WTC11 (cell line): ENCODE measurements around the gene CCDC57. TPM values are rescaled to one million over a fixed set of nuclear protein-coding genes. Genes with fewer than 3 reads are reported as not detected.
A peak's percentile ranks its signal among the peaks of the same experiment; 100 is the strongest.

Experiments
- ATAC-seq: fragments of 200-7000 bp; cut with Tn5 transposase; 2 replicates; pipeline ENCODE4 v1.10.0; 2021; ENCODE audit warnings: mild to moderate bottlenecking, moderate library complexity
- CTCF ChIA-PET: fragments of 300-600 bp; sonication (Branson Sonifier 250); formaldehyde crosslinking; loops from one replicate; lab custom pipeline; 2021; ENCODE audit warnings: antibody characterized with exemption; lab: Charles Lee
- POLR2A ChIA-PET: fragments of 350-600 bp; sonication (Branson Sonifier 250); formaldehyde crosslinking; loops from one replicate; lab custom pipeline; 2021; ENCODE audit warnings: antibody characterized with exemption; lab: Charles Lee
- DNase-seq: peaks from one replicate; pipeline ENCODE4 v3.0.0; 2021; ENCODE audit warnings: low spot score
- H3K27ac Mint-ChIP-seq: 2 replicates; pipeline ENCODE4 v1.8.0; 2021; ENCODE audit warnings: mixed read lengths
- H3K27me3 Mint-ChIP-seq: 2 replicates; pipeline ENCODE4 v1.8.0; 2021; ENCODE audit warnings: low read depth, mild to moderate bottlenecking, moderate library complexity, mixed read lengths
- H3K36me3 Mint-ChIP-seq: 2 replicates; pipeline ENCODE4 v1.8.0; 2021; ENCODE audit warnings: mixed read lengths
- H3K4me1 Mint-ChIP-seq: 2 replicates; pipeline ENCODE4 v1.8.0; 2022; ENCODE audit warnings: mixed read lengths
- H3K4me3 Mint-ChIP-seq: 2 replicates; pipeline ENCODE4 v1.8.0; 2021; ENCODE audit warnings: mild to moderate bottlenecking, moderate library complexity, mixed read lengths
- H3K9me3 Mint-ChIP-seq: 2 replicates; pipeline ENCODE4 v1.8.0; 2021; ENCODE audit warnings: mixed read lengths
- CREM ChIP-seq: sonication (generic); formaldehyde crosslinking; IDR thresholded peaks from 2 replicates; pipeline ENCODE4 v1.8.1; 2022; ENCODE audit warnings: mild to moderate bottlenecking, missing genetic modification reagents, moderate library complexity
- ELF4 ChIP-seq: sonication (generic); formaldehyde crosslinking; IDR thresholded peaks from 2 replicates; pipeline ENCODE4 v1.8.1; 2022; ENCODE audit warnings: low read depth, mild to moderate bottlenecking, moderate library complexity, missing genetic modification reagents
- ESRRA ChIP-seq: sonication (generic); formaldehyde crosslinking; IDR thresholded peaks from 2 replicates; pipeline ENCODE4 v1.8.1; 2022; ENCODE audit warnings: mild to moderate bottlenecking, missing genetic modification reagents, borderline replicate concordance
- ETV6 ChIP-seq: sonication (generic); formaldehyde crosslinking; IDR thresholded peaks from 2 replicates; pipeline ENCODE4 v1.8.1; 2022; ENCODE audit warnings: mild to moderate bottlenecking, missing genetic modification reagents
- FOXJ3 ChIP-seq: sonication (generic); formaldehyde crosslinking; IDR thresholded peaks from 2 replicates; pipeline ENCODE4 v1.9.0; 2021; ENCODE audit warnings: missing genetic modification reagents, mild to moderate bottlenecking, borderline replicate concordance
- FOXK1 ChIP-seq: sonication (generic); formaldehyde crosslinking; IDR thresholded peaks from 2 replicates; pipeline ENCODE4 v1.8.0; 2022; ENCODE audit warnings: mild to moderate bottlenecking, moderate library complexity, missing genetic modification reagents
- FOXP1 ChIP-seq: sonication (generic); formaldehyde crosslinking; IDR thresholded peaks from 2 replicates; pipeline ENCODE4 v1.8.0; 2022; ENCODE audit warnings: missing genetic modification reagents, mild to moderate bottlenecking, moderate library complexity, borderline replicate concordance
- GABPB1 ChIP-seq: sonication (generic); formaldehyde crosslinking; IDR thresholded peaks from 2 replicates; pipeline ENCODE4 v1.8.1; 2023; ENCODE audit warnings: mild to moderate bottlenecking, missing genetic modification reagents
- HMGA2 ChIP-seq: fragments of 250-450 bp; sonication (Bioruptor Pico); IDR thresholded peaks from 2 replicates; pipeline ENCODE4 v1.4.0; 2021; ENCODE audit warnings: mild to moderate bottlenecking, moderate library complexity
- MYBL2 ChIP-seq: sonication (generic); formaldehyde crosslinking; IDR thresholded peaks from 2 replicates; pipeline ENCODE4 v1.8.1; 2023; ENCODE audit warnings: mild to moderate bottlenecking, moderate library complexity, missing genetic modification reagents
- NFATC4 ChIP-seq: fragments of 250-450 bp; sonication (Bioruptor Pico); IDR thresholded peaks from 2 replicates; pipeline ENCODE4 v1.9.0; 2021; ENCODE audit warnings: mild to moderate bottlenecking
- NR1H2 ChIP-seq: sonication (generic); formaldehyde crosslinking; IDR thresholded peaks from 2 replicates; pipeline ENCODE4 v1.9.0; 2021; ENCODE audit warnings: mild to moderate bottlenecking, moderate library complexity, missing genetic modification reagents
- NR2C2 ChIP-seq: sonication (generic); formaldehyde crosslinking; IDR thresholded peaks from 2 replicates; pipeline ENCODE4 v1.8.0; 2022; ENCODE audit warnings: mild to moderate bottlenecking, missing genetic modification reagents
- RELA ChIP-seq: sonication (generic); formaldehyde crosslinking; IDR thresholded peaks from 2 replicates; pipeline ENCODE4 v1.8.1; 2022; ENCODE audit warnings: missing genetic modification reagents, mild to moderate bottlenecking, borderline replicate concordance
- RORB ChIP-seq: fragments of 250-450 bp; sonication (Bioruptor Pico); IDR thresholded peaks from 2 replicates; pipeline ENCODE4 v1.9.0; 2021; ENCODE audit warnings: mild to moderate bottlenecking
- TCF7 ChIP-seq: sonication (generic); formaldehyde crosslinking; IDR thresholded peaks from 2 replicates; pipeline ENCODE4 v1.8.0; 2022; ENCODE audit warnings: mild to moderate bottlenecking, low read depth, missing genetic modification reagents, moderate library complexity
- ZBTB21 ChIP-seq: sonication (generic); formaldehyde crosslinking; IDR thresholded peaks from 2 replicates; pipeline ENCODE4 v1.8.1; 2023; ENCODE audit warnings: mild to moderate bottlenecking, missing genetic modification reagents, borderline replicate concordance
- ZNF219 ChIP-seq: sonication (generic); formaldehyde crosslinking; IDR thresholded peaks from 2 replicates; pipeline ENCODE4 v1.8.0; 2023; ENCODE audit warnings: missing genetic modification reagents, mild to moderate bottlenecking, borderline replicate concordance
- ZNF232 ChIP-seq: sonication (generic); formaldehyde crosslinking; IDR thresholded peaks from 2 replicates; pipeline ENCODE4 v1.8.0; 2022; ENCODE audit warnings: mild to moderate bottlenecking, missing genetic modification reagents
- ZNF317 ChIP-seq: sonication (generic); formaldehyde crosslinking; IDR thresholded peaks from 2 replicates; pipeline ENCODE4 v1.8.1; 2023; ENCODE audit warnings: low read depth, mild to moderate bottlenecking, moderate library complexity, missing genetic modification reagents, borderline replicate concordance
- ZNF423 ChIP-seq: fragments of 250-450 bp; sonication (Bioruptor Pico); IDR thresholded peaks from 2 replicates; pipeline ENCODE4 v2.1.2; 2022; ENCODE audit warnings: mild to moderate bottlenecking, moderate library complexity
- total RNA-seq: library from RNA; stranded (reverse); gene quantifications from 3 replicates; pipeline ENCODE4 v1.2.3, GENCODE V29; 2021
- TF ChIP-seq, protein P1 (sequence below): sonication (generic); formaldehyde crosslinking; IDR thresholded peaks from 2 replicates; pipeline ENCODE4 v1.8.0; 2022; ENCODE audit warnings: mild to moderate bottlenecking, missing genetic modification reagents
- TF ChIP-seq, protein P2 (sequence below): sonication (generic); formaldehyde crosslinking; IDR thresholded peaks from 2 replicates; pipeline ENCODE4 v1.8.1; 2023; ENCODE audit warnings: mild to moderate bottlenecking, missing genetic modification reagents, moderate library complexity
- TF ChIP-seq, protein P3 (sequence below): sonication (generic); formaldehyde crosslinking; IDR thresholded peaks from 2 replicates; pipeline ENCODE4 v1.8.1; 2023; ENCODE audit warnings: mild to moderate bottlenecking, moderate library complexity, missing genetic modification reagents
- TF ChIP-seq, protein P4 (sequence below): fragments of 250-450 bp; sonication (Bioruptor Pico); conservative IDR thresholded peaks from 2 replicates; pipeline ENCODE4 v1.9.0; 2021; ENCODE audit warnings: mild to moderate bottlenecking
- TF ChIP-seq, protein P5 (sequence below): sonication (generic); formaldehyde crosslinking; IDR thresholded peaks from 2 replicates; pipeline ENCODE4 v1.8.1; 2023; ENCODE audit warnings: mild to moderate bottlenecking, missing genetic modification reagents, moderate library complexity

The CCDC57 gene
- total RNA-seq, 1 experiment from 2014 or later = 20.0 TPM

DNA sequence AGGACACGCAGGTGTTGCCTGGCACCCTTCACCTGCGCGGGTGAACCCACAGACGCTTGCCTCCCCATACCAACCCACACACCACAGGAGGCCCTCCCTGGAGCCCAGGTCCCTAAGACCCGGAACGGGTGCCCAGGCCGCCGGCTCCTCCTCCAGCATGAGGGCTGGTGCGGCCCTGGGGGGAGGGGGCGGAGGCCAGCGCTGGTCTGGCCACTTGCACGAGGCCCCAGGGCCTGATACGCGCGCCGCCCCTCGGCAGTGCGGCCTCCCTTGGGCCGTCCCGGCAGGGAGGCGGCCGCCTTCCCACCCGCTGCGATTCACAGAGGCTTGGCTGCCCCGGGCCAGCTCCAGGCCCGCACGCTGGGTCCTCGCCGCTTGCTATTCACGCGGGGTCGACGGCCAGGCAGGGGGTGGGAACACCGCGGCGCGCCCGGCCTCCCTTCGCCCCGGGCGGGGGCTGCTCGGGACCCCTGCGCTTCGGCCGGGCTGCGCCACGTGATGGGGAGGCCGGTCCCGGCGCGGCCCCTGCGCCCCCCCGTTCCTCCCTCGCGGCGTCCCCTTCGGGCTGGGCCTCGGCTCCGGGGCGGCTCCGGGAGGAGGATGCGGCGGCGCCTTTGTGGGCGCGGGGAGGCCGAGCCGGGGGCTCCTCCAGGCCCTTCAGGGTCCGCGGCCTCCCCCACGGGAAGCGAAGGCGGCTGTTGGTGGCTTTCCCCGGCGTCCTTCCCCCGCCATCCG, 115.3 kb downstream of the CCDC57 start:
- H3K27ac Mint-ChIP-seq = 0 out of 2 replicates have a peak overlapping the region, but pooled peaks have one; percentile 41
- ChIA-PET POLR2A (interaction anchor here (0.9 to 1.7 kb wide), 4 partner anchors 9 to 160 kb away, joined by 3 to 11 read pairs (median 4); partner anchors contain the start of genes DCXR and PYCR1), CTCF (interaction anchor here (1.0 to 2.9 kb wide), 5 partner anchors 9 to 66 kb away, joined by 3 to 18 read pairs (median 8); partner anchors contain the start of genes DCXR and RAC3)
- DNase-seq (no peak), ATAC-seq (no peak)
- peak overlapping the region; percentile 69 for H3K4me3 Mint-ChIP-seq
- TF ChIP-seq ZNF317 (CRISPR knock-in tag) (no peak), ELF4 (no peak; the same call in 1 of the 2 replicates), ZNF232 (CRISPR knock-in tag) (no peak), ZNF423 (CRISPR knock-in tag) (peak; percentile 83), ESRRA (CRISPR knock-in tag) (peak; percentile 47; the same call in 1 of the 2 replicates), RELA (0 out of 2 replicates have a peak, but pooled peaks have one; percentile 53), FOXK1 (no peak), ETV6 (CRISPR knock-in tag) (peak; percentile 38; the same call in 1 of the 2 replicates), NR2C2 (CRISPR knock-in tag) (no peak), MYBL2 (CRISPR knock-in tag) (0 out of 2 replicates have a peak, but pooled peaks have one; percentile 13), ZBTB21 (CRISPR knock-in tag) (no peak), CREM (CRISPR knock-in tag) (no peak), GABPB1 (CRISPR knock-in tag) (peak; percentile 16; the same call in 1 of the 2 replicates), RORB (CRISPR knock-in tag) (no peak), FOXP1 (CRISPR knock-in tag) (no peak), NFATC4 (CRISPR knock-in tag) (no peak), TCF7 (CRISPR knock-in tag) (no peak), FOXJ3 (CRISPR knock-in tag) (no peak), ZNF219 (CRISPR knock-in tag) (0 out of 2 replicates have a peak, but pooled peaks have one; percentile 14), NR1H2 (CRISPR knock-in tag) (no peak), HMGA2 (CRISPR knock-in tag) (no peak)
- TF ChIP-seq, protein P1, sequence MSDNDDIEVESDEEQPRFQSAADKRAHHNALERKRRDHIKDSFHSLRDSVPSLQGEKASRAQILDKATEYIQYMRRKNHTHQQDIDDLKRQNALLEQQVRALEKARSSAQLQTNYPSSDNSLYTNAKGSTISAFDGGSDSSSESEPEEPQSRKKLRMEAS = peak; percentile 70
- TF ChIP-seq, protein P2, sequence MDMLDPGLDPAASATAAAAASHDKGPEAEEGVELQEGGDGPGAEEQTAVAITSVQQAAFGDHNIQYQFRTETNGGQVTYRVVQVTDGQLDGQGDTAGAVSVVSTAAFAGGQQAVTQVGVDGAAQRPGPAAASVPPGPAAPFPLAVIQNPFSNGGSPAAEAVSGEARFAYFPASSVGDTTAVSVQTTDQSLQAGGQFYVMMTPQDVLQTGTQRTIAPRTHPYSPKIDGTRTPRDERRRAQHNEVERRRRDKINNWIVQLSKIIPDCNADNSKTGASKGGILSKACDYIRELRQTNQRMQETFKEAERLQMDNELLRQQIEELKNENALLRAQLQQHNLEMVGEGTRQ (CRISPR knock-in tag) = peak; percentile 64
- TF ChIP-seq, protein P3, sequence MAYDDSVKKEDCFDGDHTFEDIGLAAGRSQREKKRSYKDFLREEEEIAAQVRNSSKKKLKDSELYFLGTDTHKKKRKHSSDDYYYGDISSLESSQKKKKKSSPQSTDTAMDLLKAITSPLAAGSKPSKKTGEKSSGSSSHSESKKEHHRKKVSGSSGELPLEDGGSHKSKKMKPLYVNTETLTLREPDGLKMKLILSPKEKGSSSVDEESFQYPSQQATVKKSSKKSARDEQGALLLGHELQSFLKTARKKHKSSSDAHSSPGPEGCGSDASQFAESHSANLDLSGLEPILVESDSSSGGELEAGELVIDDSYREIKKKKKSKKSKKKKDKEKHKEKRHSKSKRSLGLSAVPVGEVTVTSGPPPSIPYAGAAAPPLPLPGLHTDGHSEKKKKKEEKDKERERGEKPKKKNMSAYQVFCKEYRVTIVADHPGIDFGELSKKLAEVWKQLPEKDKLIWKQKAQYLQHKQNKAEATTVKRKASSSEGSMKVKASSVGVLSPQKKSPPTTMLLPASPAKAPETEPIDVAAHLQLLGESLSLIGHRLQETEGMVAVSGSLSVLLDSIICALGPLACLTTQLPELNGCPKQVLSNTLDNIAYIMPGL = peak; percentile 65
- TF ChIP-seq, protein P4, sequence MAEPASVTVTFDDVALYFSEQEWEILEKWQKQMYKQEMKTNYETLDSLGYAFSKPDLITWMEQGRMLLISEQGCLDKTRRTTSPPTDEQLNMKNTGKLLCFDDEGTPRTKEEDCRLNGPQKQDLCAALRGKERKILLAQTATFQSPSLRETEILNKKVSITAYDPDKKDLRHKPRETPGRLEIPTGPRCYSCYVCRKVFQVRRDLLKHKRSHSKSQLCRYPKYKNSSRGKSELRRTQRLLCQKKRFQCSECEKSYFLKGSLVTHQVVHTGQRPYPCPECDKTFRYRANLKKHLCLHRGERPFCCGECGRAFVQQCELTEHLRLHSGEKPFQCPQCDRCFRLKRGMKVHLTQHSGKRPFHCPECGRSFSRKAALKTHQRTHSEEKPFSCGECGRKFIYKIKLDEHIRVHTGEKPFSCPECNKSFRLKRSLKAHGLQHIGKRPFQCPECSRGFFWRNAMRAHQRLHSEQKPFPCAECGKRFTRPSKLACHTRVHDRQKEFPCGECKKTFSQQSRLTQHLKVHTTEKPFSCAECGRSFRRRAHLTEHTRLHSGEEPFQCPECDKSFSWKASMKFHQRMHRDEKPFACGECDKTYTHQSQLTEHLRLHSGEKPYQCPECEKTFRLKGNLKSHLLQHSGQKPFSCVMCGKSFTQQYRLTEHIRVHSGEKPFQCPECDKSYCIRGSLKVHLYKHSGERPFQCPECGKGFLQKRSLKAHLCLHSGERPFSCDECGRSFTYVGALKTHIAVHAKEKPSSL = no peak
- TF ChIP-seq, protein P5, sequence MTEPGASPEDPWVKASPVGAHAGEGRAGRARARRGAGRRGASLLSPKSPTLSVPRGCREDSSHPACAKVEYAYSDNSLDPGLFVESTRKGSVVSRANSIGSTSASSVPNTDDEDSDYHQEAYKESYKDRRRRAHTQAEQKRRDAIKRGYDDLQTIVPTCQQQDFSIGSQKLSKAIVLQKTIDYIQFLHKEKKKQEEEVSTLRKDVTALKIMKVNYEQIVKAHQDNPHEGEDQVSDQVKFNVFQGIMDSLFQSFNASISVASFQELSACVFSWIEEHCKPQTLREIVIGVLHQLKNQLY = no peak
- no peaks in the 10 kb centered on the region for H3K9me3 Mint-ChIP-seq
- H3K36me3 Mint-ChIP-seq = peaks cover 7% of the 10 kb centered on the region
- peaks cover 21% of the 10 kb centered on the region for H3K4me1 Mint-ChIP-seq
- H3K27me3 Mint-ChIP-seq = no peaks in the 10 kb centered on the region
